ENCODE measurements around the gene P4HB.

The P4HB gene

DNA sequence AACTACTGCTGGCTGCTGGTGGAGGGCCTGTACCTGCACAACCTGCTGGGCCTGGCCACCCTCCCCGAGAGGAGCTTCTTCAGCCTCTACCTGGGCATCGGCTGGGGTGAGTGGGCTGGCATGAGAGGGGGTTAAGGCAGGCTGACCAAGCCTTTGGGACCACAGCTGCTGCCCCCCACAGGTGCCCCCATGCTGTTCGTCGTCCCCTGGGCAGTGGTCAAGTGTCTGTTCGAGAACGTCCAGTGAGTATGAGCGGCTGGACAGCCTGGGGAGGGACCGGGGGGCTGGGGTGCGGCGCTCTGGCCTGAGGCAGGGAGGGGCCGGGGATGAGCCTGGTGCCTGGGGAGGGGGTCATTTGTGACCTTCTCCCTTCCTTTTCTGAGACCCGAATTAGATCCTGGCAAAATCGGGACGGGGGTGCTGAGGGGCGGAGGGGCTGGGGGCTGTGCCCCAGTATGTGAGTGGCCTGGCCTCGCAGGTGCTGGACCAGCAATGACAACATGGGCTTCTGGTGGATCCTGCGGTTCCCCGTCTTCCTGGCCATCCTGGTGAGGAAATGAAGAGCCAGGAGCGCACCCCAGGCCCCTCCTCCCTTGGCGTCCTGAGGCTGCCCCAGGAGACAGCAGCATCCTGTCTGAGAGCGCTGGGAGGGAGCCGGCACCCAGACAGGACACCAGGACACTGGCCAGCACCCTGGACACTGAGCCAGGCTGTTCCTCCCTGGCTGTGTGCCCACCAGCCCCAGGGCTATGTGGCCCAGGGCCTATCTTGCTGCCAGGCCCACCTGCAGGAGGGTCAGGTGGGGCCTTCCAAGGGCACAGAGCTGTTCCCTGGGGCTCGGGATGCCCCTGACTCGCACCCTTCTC is 48.4 kb downstream of the P4HB start:
- DNase-seq (ENCODE audit: low read depth in 2 of 2): no peak

DNA sequence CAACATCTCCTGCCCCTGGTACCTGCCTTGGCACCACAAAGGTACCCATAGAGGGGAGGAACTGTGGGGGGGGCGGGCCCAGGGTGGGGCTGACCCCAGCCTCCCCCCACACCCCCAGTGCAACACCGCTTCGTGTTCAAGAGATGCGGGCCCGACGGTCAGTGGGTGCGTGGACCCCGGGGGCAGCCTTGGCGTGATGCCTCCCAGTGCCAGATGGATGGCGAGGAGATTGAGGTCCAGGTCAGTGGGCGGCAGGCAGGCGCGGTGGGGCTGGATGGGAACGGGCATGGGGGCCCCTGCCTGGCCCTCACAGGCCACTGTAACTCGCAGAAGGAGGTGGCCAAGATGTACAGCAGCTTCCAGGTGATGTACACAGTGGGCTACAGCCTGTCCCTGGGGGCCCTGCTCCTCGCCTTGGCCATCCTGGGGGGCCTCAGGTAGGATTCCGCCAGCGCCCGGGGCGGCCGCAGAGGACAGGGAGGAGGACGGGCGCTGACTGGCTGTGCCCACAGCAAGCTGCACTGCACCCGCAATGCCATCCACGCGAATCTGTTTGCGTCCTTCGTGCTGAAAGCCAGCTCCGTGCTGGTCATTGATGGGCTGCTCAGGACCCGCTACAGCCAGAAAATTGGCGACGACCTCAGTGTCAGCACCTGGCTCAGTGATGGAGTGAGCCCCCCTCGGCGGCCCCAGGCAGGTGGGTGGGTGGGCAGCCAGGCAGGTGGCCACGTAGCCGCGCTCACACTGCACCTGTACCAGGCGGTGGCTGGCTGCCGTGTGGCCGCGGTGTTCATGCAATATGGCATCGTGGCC is 49.2 kb downstream of the P4HB start:
- no peak for DNase-seq (ENCODE audit: low read depth in 2 of 2)

DNA sequence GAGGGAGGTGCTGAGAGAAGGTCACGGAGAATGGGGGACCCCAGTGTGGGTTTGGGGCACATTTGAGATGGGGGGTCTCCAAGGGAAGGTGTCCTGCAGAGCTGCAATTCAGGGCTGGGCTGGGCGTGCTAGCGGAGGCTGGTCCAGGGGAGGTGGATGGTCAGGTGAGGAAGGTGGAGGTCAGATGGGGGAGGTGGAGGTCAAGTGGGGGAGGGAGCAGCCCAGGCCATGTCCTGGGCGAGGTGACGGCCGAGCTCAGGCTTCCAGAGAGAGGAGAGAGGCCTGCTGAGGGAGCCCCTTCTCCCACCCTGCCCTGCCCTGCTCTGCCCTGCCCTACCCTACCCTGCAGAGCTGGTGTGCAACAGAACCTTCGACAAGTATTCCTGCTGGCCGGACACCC is 49.9 kb downstream of the P4HB start:
- DNase-seq (ENCODE audit: low read depth in 2 of 2): no peak

DNA sequence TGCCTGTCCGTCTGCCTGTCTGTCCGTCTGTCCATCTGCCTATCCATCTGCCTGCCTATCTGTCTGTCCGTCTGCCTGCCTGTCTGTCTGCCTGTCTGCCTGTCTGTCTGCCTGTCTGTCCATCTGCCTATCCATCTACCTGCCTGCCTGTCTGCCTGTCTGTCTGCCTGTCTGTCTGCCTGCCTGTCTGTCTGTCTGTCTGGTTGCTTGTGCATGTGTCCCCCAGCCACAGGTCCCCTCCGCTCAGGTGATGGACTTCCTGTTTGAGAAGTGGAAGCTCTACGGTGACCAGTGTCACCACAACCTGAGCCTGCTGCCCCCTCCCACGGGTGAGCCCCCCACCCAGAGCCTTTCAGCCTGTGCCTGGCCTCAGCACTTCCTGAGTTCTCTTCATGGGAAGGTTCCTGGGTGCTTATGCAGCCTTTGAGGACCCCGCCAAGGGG is 50.8 kb downstream of the P4HB start:
- DNase-seq (ENCODE audit: low read depth in 2 of 2): no peak

DNA sequence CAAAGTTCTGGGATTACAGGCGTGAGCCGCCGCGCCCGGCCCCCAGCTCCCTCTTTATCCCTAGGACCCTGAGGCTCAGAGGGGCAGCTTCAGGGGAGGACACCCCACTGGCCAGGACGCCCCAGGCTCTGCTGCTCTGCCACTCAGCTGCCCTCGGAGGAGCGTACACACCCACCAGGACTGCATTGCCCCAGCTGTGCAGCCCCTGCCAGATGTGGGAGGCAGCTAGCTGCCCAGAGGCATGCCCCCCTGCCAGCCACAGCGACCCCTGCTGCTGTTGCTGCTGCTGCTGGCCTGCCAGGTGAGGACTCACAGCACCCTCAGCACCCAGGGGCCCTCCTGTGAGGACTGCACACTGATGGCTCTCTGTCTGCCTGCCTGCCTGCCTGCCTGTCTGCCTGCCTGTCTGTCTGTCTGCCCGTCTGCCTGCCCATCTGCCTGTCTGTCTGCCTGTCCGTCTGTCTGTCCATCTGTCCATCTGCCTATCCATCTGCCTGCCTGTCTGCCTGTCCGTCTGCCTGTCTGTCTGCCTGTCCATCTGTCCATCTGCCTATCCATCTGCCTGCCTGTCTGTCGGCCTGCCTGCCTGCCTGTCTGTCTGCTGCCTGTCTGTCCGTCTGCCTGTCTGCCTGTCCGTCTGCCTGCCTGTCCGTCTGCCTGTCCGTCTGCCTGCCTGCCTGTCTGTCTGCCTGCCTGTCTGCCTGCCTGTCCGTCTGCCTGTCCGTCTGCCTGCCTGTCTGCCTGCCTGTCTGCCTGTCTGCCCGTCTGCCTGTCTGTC is 51.4 kb downstream of the P4HB start:
- DNase-seq (ENCODE audit: low read depth in 2 of 2): no peak

DNA sequence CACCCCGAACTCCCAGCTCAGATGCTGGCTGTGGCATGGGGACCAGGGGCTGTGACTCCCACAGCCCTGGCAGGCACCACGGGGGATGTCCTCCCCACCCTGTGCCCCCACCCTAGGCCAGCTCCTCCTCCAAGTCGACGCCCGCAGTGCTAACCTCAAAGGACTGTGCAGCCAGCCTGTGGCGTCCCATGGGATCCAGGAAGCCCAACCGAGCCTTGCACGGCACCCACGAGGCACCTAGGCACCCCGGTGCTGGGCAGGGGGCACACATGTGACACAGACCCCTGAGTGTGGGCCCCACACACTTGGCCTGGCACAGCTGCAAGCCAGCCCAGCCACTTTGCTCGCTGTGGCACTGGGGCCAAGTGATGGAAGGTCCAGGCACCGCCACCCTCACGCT is 52.5 kb downstream of the P4HB start:
- no peak for DNase-seq (ENCODE audit: low read depth in 2 of 2)

DNA sequence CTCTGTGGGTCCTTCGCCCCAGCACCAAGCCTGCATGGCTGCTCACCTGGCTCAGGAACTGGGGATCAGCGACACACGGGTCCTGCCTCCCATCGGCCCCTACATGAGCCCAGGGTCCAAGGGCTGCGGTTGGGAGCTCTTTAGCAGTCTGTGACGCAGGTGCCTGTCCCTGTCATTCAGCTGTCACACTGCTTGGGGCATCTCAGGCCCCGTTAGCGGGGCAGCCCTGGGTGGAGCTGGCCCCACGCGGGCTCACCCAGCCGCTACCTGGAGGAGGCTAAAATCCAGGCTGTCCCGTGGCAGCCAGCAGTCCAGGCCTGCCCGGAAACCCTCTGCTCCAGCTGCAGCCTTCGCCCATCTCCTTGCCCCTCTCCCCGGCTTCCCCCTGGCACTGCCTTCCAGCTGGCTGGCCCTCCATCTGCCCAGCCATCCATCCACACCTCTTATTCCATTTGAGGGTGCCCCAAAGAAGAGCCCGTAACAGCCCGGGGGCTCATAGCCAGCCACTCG is 53.1 kb downstream of the P4HB start:
- no peak for DNase-seq (ENCODE audit: low read depth in 2 of 2)

DNA sequence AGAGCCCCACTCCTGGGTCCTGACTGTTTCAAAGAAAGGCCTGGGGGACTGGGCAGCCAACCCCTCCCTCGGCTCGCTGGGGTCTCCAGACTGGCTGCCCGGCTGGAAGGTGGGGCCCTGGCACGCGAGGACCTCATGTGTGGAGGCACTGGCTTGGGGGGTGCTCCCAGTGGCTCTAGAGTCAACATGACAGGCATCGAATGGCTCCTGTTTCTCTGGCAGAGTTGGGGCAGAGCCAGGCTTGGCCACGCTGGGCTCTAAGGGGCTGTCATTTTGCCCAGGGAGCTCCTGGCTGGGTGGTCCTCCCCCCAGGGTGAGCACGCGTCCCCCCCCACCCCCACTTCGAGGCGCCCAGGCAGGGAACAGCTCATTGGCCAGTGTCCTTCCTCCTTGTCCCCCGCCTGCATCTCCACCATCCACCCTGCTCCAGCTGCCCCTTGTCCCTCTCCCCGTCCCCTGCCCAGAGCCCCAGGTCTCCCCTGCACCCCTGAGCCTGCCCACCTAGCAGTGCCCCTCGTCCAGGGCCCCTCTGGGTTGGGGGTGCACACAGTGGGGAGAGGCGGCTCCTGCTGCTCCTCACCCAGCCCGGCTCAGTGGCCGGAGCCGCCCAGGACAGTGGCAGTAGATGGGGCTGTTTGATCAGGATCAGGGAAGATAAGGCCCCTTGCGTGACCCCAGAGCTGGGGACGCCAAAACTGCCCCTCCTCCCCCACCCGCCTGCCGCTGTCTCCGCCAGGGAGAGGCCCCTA is 53.7 kb downstream of the P4HB start:
- no peak for DNase-seq (ENCODE audit: low read depth in 2 of 2)

DNA sequence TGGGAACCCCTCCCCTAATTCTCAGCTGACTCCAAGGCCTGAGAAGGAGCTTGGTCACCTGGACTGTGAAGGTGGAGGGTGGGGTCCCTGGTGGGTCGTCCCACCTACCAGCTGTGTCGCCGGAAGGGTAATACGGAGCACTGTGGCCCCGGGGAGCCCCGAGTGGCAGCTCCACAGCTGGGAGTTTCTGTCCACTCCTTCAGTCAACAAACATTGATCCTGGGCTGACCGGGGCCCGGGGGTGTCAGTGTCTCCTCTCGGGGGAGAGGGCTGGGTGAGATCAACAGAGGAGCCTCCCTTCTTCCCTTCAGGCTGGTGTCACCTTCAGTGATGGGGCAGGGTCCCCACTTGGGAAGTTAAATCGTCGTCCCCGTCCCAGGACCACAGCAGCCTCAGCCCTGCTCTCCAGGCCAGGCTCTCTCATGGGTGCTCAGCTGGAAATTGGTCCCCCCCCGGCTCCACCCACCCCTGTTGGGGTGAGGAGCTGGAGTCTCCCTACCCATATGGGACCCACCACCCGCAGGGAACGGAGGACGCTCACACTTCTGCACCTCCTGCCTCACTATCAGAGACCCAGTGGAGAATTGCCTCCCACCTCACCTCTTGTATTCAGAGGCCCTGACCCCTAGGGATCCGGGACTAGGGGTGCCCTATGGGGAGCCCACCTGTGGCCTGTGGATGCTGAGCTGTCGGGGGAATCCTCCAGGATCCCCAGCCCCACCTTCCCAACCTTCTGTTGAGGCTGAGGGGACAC is 54.5 kb downstream of the P4HB start:
- no peak for DNase-seq (ENCODE audit: low read depth in 2 of 2)

DNA sequence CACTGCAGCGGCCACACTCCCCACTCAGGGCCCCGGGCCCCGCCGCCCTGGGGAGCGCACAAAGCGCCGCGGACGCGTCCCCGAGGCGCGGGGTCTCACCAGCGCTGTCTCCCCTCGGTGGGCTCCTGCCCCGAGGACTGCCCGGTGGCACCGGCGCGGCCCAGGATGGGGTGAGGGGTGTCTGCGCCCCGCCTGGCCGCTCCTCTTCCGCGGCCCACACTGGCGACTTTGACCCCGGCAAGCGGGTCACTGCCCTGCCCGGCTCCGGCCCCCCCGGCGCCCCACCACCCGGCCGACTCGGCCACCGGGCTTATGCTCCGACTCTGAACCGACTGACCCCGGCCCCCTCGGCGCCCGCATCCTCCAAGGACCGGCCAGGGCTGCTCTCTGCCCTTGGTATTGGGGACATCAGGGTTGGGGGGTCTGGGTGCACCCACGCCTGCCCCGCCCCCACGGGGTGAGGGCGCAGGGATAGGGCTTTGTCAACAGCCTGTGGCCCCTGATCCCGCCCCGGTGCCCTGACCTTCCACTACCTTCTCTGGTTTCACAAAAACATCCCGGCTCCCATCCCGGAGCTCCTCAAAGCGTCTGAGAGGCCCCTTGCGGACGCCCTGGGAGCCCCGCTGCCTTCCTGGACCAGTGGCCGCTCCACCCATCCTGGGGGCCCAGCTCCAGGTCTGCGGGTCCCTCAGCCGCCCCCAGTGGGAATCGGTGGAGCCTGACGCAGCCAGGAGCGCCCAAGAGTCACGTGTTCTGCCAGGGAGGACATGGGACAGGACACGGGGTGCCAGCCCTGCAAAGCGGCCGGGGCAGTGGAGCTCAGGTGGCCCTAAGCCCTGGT is 55.6 kb downstream of the P4HB start:
- no peak for DNase-seq (ENCODE audit: low read depth in 2 of 2)

DNA sequence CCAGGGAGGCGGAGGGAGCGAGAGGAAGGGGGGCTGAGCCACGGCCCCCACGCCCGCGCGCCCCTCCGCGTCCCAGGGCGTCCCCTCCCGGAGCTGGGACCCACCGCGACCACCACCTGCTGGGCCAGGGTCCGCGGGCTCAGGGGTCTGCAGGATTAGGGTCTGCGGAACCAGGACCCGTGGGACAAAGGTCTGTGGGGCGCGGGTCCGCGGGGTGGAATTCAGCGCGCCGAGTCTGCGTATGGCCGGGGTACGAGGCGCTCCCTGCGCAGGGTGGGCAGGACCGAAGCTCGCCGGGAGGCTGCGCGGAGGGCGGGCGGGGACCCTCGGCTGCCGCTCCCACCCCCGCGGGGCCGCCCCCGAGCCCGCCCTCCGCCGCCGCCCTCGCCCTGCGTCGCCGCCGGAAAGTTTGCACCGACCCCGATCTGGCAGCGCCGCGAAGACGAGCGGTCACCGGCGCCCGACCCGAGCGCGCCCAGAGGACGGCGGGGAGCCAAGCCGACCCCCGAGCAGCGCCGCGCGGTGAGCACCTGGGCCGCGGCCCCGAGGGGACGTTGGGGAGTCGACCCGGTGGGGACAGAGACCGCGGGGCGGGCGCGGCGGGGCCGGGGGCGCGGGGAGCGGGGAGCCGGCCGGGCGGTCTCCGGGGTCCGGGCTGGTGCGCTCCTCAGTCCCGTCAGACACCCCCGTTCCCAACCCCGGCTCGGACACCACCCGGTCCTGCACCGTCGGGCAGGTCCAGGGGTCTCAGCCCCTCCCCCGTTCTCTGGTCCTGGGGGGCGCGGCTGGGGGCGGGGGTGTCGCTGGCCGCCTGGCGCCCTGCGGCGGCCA is 56.4 kb downstream of the P4HB start, which contains the start of gene GCGR:
TSS of gene GCGR (plus strand) at position 423 of the 831 bp plus-strand sequence. CDS start 4,869 bp downstream, outside the sequence.
- DNase-seq (ENCODE audit: low read depth in 2 of 2): no peak

DNA sequence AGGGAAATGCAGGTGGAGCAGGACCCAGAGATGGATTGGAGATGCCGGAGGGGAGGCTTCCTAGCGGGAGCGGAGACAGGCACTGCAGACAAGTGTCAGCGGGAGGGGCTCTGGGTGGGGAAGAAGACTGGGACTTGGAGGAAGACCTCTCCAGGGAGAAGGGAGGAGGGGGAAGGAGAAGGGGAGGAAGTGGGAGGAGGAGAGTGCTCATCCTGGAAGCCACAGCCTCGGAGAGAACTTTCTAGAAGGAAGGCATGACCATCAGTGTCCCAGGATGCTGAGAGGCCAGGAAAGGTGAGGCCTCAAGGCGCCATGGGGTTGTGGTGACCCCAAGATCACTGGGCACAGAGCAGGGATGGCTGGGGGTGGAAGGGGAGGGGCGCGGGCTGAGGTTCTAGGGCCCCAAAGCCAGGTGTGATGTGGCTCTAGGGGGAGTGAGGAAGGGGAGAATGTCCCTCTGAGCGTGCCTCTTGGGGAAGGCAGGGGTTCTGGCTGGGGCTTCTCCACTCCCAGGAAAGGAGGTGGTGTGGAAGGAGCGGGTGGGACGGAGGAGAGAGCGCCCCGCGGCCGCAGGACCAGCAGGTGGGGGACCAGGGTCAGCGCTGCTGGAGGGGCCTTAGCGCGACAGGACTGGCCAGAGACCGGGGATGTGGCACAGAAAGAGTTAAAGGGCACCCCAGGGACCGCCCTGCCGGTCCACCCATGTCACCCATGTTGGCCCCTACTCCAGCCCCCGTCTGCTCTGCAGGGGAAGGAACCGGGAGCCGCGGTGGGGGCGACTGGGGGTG is 57.3 kb downstream of the P4HB start:
- no peak for DNase-seq (ENCODE audit: low read depth in 2 of 2)

DNA sequence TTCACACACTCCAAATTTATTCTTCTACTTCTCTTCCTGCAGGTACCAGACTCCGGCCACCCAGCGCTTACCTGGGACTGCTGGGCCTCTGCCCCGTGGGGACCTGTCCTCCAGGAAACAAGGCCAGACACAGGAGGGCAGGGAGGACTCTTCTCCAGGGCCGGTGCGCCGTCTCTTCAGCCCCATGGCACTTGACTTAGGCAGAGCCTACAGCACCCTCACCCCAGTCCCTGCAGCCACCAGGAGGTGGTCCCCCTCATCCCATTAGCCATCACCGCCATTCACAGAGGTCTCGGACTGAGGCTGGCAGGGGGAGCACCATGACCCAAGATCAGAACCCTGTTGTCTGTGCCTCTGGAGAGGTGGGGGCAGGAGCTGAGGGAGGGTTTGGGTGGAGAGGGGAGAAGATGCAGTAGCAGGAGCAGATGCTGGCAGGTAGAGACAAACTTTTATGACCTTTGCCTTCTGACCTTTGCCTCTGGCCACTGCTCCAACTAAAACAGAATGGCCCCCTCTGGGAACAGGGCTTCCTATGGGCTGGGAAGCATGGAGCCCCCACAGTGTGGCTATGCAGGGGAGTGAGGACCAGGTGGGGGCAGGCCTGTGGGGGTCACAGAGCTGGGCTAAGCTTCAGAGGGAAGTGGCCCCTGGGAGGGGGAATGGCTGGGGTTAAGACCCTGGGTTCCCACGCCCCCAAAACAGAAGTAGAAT is 58.1 kb downstream of the P4HB start:
- DNase-seq (ENCODE audit: low read depth in 2 of 2): no peak

DNA sequence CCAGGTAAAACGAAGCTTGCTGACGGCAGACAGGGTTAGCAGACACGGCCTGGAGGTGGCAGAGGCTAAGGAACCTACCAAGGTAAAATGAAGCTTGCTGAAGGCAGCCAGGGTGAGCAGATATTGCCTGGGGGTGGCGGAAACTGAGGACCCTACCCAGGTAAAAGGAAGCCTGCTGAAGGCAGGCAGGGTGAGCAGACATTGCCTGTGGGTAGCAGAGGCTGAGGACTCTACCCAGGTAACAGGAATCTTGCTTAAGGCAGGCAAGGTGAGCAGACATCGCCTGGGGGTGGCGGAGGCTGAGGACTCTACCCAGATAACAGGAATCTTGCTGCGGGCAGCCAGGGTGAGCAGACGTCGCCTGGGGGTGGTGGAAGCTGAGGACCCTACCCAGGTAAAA is 59.0 kb downstream of the P4HB start:
- no peak for DNase-seq (ENCODE audit: low read depth in 2 of 2)

DNA sequence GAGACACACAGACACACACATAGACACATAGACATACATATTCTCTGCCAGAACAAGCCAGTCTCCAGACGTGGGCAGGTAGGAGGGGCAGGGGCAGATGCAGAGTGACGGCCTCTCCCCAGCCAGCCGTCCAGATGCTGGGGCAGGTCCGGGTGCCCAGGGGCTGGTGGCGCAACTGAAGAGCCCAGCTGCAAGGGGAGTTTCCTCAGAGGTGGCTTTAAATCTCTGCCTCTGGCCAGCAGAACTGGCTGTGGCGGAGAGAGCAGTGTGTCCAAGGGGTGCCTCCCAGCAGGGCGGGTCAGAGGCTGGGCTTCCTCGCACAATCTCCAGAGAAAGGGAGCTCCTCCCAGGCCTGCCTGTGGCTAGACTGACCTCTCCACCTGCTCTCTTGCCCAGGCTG is 65.8 kb downstream of the P4HB start:
- DNase-seq (ENCODE audit: low read depth in 2 of 2): no peak

DNA sequence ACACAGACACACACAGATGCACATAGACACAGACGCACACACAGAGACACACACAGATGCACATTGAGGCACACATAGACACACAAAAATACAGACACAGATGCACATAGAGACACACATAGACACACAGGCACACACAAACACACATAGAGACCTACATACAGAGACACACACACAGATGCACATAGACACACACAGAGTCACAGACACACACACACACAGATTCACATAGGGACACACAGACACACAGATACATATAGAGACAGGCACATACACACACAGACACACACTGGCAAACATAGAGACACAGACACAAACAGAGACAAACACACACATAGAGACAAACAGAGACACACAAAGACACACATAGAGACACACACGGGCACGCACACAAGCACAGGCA is 66.3 kb downstream of the P4HB start:
- no peak for DNase-seq (ENCODE audit: low read depth in 2 of 2)

Data from stimulated activated CD8-positive, alpha-beta memory T cell treated with anti-CD3 and anti-CD28 coated beads, Interleukin-7, amount 100 ng/mL, for 4 hours (primary cell).